ENCODE measurements around the gene NGEF. TPM values are rescaled to one million over a fixed set of nuclear protein-coding genes. Genes with fewer than 3 reads are reported as not detected.

The NGEF gene
- total RNA-seq, 1 experiment from 2014 or later: 13.8 TPM

- H3K36me3 ChIP-seq: peaks cover 57% of the 10 kb centered on the region
- H3K4me3 ChIP-seq: no peak overlapping the region
- no peak overlapping the region for H3K27ac ChIP-seq
- H3K27me3 ChIP-seq (replicated peaks): no peaks in the 10 kb centered on the region
- no peak for DNase-seq (ENCODE audit: low read depth in 1 of 2, low spot score in 2 of 2)
- no peaks in the 10 kb centered on the region for H3K9me3 ChIP-seq (replicated peaks)
- peaks cover 15% of the 10 kb centered on the region for H3K4me1 ChIP-seq (replicated peaks)
Measured at GRCh38 chr2:232833830-232834229, 179.2 kb downstream of the NGEF start.

GRCh38 chr2:232831496-232831895 is 181.6 kb downstream of the NGEF start:
- H3K27ac ChIP-seq: no peak overlapping the region
- no peak for DNase-seq (ENCODE audit: low read depth in 1 of 2, low spot score in 2 of 2)
- H3K4me1 ChIP-seq (replicated peaks): peaks cover 11% of the 10 kb centered on the region
- peaks cover 60% of the 10 kb centered on the region for H3K36me3 ChIP-seq
- H3K9me3 ChIP-seq (replicated peaks): no peaks in the 10 kb centered on the region
- no peaks in the 10 kb centered on the region for H3K27me3 ChIP-seq (replicated peaks)
- no peak overlapping the region for H3K4me3 ChIP-seq

GRCh38 chr2:232829988-232830387 is 183.1 kb downstream of the NGEF start:
- H3K27me3 ChIP-seq (replicated peaks): no peaks in the 10 kb centered on the region
- H3K4me3 ChIP-seq: no peak overlapping the region
- H3K4me1 ChIP-seq (replicated peaks): peaks cover 2% of the 10 kb centered on the region
- H3K36me3 ChIP-seq: peaks cover 65% of the 10 kb centered on the region
- no peak overlapping the region for H3K27ac ChIP-seq
- no peaks in the 10 kb centered on the region for H3K9me3 ChIP-seq (replicated peaks)
- DNase-seq (ENCODE audit: low read depth in 1 of 2, low spot score in 2 of 2): no peak

Other genes starting within 250 kb of the NGEF start
- gene KCNJ13, start 236.7 kb downstream of the NGEF start, total RNA-seq (2014; rRNA removed; shearing (Covaris generic)): not detected in 2 replicates
- gene SNORC, start 143.0 kb downstream of the NGEF start, total RNA-seq (2014; rRNA removed; shearing (Covaris generic)): 0.22 and 0.32 TPM in 2 replicates
- gene NEU2, start 19.4 kb upstream of the NGEF start, total RNA-seq (2014; rRNA removed; shearing (Covaris generic)): not detected in 2 replicates
- 2.6 and 13.3 TPM in 2 replicates for gene INPP5D, start 47.1 kb upstream of the NGEF start, total RNA-seq (2014; rRNA removed; shearing (Covaris generic))
- gene ATG16L1, start 238.4 kb upstream of the NGEF start, total RNA-seq (2014; rRNA removed; shearing (Covaris generic)): 54.3 and 78.8 TPM in 2 replicates

Data from SJSA1 (cell line).